ENCODE data around the gene C9orf43. TPM values are rescaled to one million over a fixed set of nuclear protein-coding genes. Genes with fewer than 3 reads are reported as not detected.

C9orf43 gene
- total and polyA plus RNA-seq, 9 of the 15 experiments (the other 6 are each of a cell fraction or from before 2014, with no cell fraction given) = 0.21 to 0.58 (median 0.33) TPM

GRCh38 chr9:113368982-113369854, 41.3 kb upstream of the C9orf43 start (continued):
- TF ChIP-seq CHD4 (IDR thresholded peaks at IDR 0.05; ENCODE audit: insufficient read depth, insufficient replicate concordance, low read depth, low read length, poor library complexity, severe bottlenecking) (no peak), HOXB6 (CRISPR knock-in tag; IDR thresholded peaks at IDR 0.05; ENCODE audit: borderline replicate concordance) (no peak), SIX5 (IDR thresholded peaks at IDR 0.05; ENCODE audit: borderline replicate concordance in 1 of 2, insufficient read depth in 1 of 2, low read depth in 1 of 2, low read length in 2 of 2) (no peak), FUS (optimal IDR thresholded peaks at IDR 0.05; ENCODE audit: low read depth, low read length) (no peak), ZNF354B (CRISPR knock-in tag; IDR thresholded peaks at IDR 0.05) (no peak), HBP1 (CRISPR knock-in tag; IDR thresholded peaks at IDR 0.05) (no peak), SMARCB1 (IDR thresholded peaks at IDR 0.05; ENCODE audit: insufficient read length, low read depth) (no peak), SNAPC5 (CRISPR knock-in tag; IDR thresholded peaks at IDR 0.05) (no peak), TAF7 (tag; IDR thresholded peaks at IDR 0.05) (no peak), CEBPG (CRISPR knock-in tag; IDR thresholded peaks at IDR 0.05) (no peak), CEBPG (tag; conservative IDR thresholded peaks at IDR 0.05 in 1 of 2, IDR thresholded peaks at IDR 0.05 in 1 of 2) (no peak), MCM5 (IDR thresholded peaks at IDR 0.05; ENCODE audit: low read depth) (no peak), MXI1 (IDR thresholded peaks at IDR 0.05; ENCODE audit: low read depth, low read length) (no peak), MCM3 (IDR thresholded peaks at IDR 0.05) (no peak), DDX20 (tag; IDR thresholded peaks at IDR 0.05; ENCODE audit: low read depth) (no peak), TEAD1 (CRISPR knock-in tag; IDR thresholded peaks at IDR 0.05) (no peak), STAT5A (IDR thresholded peaks at IDR 0.05; ENCODE audit: borderline replicate concordance, low read length) (peak; percentile 90), CHAMP1 (IDR thresholded peaks at IDR 0.05) (peak; percentile 84; the same call in 1 of the 2 replicates), ETV6 (IDR thresholded peaks at IDR 0.05; ENCODE audit: borderline replicate concordance in 1 of 2, low read depth in 2 of 2, low read length in 1 of 2) (no peak), ETV6 (CRISPR knock-in tag; IDR thresholded peaks at IDR 0.05; ENCODE audit: borderline replicate concordance) (no peak), GTF3C2 (IDR thresholded peaks at IDR 0.05; ENCODE audit: borderline replicate concordance, extremely low read depth, insufficient read length) (no peak)
